Measurements from ENCODE around the gene SLC4A7.
A peak's percentile ranks its signal among the peaks of the same experiment; 100 is the strongest.

SLC4A7 gene

DNA sequence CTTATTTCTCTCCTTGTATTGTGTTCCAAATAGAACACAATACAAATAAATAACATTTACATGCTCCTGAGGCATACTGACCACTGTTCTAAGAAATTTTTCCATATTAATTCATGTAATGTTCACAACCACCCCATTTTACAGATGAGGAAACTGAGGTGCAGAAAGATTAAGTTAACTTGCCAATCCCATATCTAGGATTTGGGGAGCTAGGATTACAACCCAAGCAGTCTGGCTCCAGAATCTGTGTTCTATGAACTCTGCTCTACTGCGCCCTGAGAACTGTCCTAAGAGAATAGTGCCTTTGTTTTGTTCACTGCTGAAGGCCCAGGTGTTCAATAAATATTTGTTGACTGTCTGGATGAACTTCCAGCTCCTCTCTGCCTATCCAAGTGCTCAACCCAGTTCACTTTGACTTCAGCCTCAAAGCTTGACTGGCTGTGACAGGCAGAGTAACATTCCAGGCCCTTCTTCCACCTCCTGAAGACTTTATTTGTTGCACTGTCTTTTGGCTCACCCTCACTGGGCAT is 118.1 kb downstream of the SLC4A7 start (continued):
- TF ChIP-seq, protein P1, sequence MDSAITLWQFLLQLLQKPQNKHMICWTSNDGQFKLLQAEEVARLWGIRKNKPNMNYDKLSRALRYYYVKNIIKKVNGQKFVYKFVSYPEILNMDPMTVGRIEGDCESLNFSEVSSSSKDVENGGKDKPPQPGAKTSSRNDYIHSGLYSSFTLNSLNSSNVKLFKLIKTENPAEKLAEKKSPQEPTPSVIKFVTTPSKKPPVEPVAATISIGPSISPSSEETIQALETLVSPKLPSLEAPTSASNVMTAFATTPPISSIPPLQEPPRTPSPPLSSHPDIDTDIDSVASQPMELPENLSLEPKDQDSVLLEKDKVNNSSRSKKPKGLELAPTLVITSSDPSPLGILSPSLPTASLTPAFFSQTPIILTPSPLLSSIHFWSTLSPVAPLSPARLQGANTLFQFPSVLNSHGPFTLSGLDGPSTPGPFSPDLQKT (IDR thresholded peaks at IDR 0.05; ENCODE audit: borderline replicate concordance, low read depth, low read length), result no peak
- no peak for TF ChIP-seq ZNF146 (tag by site-specific recombination; IDR thresholded peaks at IDR 0.05)
- no peak for TF ChIP-seq ZIC2 (tag by site-specific recombination; IDR thresholded peaks at IDR 0.05)

DNA sequence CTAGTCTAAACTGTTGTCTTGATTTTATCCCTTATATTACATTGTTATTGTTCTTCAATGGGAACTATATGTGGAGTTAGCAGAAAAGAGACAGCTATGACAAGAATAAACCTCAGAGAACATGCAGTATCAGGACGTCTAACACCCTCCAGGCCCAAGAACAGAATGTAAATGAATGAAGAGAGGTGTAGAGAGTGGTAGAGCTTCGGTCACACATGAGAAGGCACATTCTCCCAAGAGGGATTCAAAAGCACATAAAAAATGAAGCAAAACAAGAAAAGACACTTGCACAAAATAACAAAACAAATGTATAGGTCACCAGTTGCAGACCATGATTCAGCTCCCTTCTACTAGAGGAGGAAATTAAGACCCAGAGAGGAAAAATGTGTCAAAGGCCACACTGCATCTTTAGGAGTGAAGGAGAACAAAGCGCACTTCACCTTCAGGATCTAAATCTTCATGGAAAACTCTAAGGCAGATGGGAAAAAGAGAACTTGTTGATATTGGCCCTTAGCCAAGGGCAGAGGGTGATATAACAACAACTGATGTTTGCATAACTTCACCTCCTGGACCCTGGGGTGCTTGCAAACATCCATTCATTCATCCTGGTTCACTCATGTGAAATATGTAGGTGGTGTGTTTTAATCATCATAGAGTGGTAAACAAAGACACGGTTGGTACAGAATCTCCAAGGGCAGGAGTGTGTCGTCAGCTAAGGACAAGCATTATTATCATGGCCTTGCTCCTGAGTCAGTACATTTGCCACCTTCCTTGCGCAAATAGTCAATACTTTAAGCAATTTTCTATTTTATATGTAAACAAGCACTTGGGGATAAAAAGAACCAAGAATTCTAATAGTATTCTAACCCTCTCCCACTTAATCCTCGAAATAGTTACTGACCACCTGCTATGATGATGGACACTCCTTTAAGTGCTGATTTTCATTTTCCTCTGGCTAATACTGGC is 123.8 kb downstream of the SLC4A7 start:
- H3K4me1 ChIP-seq (ENCODE audit: control insufficient read depth, insufficient read depth, low read length), result peaks cover 4% of the 10 kb centered on the region
- H3K27ac ChIP-seq (ENCODE audit: extremely low read depth, low read depth, low read length), result peak overlapping the region; percentile 64
- H3K36me3 ChIP-seq (ENCODE audit: control insufficient read depth in 2 of 2, insufficient read depth in 1 of 2, low read length in 2 of 2), result no peaks in the 10 kb centered on the region
- no peak overlapping the region for H3K4me3 ChIP-seq (ENCODE audit: low read depth, low read length)
- ChIA-PET CTCF (no interaction called here), POLR2A (no interaction called here)
- no peaks in the 10 kb centered on the region for H3K9me3 ChIP-seq (ENCODE audit: control insufficient read depth, insufficient read depth, low read depth, low read length)
- TF ChIP-seq REPIN1 (tag by site-specific recombination; IDR thresholded peaks at IDR 0.05; ENCODE audit: low read depth), result no peak
- TF ChIP-seq, protein P2, sequence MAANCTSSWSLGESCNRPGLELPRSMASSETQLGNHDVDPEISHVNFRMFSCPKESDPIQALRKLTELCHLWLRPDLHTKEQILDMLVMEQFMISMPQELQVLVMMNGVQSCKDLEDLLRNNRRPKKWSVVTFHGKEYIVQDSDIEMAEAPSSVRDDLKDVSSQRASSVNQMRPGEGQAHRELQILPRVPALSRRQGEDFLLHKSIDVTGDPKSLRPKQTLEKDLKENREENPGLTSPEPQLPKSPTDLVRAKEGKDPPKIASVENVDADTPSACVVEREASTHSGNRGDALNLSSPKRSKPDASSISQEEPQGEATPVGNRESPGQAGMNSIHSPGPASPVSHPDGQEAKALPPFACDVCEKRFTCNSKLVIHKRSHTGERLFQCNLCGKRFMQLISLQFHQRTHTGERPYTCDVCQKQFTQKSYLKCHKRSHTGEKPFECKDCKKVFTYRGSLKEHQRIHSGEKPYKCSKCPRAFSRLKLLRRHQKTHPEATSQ (tag by site-specific recombination; IDR thresholded peaks at IDR 0.05), result no peak
- TF ChIP-seq, protein P3, sequence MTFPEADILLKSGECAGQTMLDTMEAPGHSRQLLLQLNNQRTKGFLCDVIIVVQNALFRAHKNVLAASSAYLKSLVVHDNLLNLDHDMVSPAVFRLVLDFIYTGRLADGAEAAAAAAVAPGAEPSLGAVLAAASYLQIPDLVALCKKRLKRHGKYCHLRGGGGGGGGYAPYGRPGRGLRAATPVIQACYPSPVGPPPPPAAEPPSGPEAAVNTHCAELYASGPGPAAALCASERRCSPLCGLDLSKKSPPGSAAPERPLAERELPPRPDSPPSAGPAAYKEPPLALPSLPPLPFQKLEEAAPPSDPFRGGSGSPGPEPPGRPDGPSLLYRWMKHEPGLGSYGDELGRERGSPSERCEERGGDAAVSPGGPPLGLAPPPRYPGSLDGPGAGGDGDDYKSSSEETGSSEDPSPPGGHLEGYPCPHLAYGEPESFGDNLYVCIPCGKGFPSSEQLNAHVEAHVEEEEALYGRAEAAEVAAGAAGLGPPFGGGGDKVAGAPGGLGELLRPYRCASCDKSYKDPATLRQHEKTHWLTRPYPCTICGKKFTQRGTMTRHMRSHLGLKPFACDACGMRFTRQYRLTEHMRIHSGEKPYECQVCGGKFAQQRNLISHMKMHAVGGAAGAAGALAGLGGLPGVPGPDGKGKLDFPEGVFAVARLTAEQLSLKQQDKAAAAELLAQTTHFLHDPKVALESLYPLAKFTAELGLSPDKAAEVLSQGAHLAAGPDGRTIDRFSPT (tag by site-specific recombination; IDR thresholded peaks at IDR 0.05), result no peak
- TF ChIP-seq ZNF24 (tag by site-specific recombination; IDR thresholded peaks at IDR 0.05), result peak; percentile 59; the same call in 1 of the 2 replicates
- no peak for TF ChIP-seq ZNF792 (tag by site-specific recombination; IDR thresholded peaks at IDR 0.05)
- no peak for TF ChIP-seq PRDM1 (tag by site-specific recombination; IDR thresholded peaks at IDR 0.05)
- TF ChIP-seq SP7 (tag by site-specific recombination; IDR thresholded peaks at IDR 0.05), result 0 out of 2 replicates have a peak, but pooled peaks have one; percentile 28
- TF ChIP-seq ZNF335 (tag by site-specific recombination; conservative IDR thresholded peaks at IDR 0.05), result peak; percentile 26; the same call in 1 of the 2 replicates
- 0 out of 2 replicates have a peak, but pooled peaks have one; percentile 14 for TF ChIP-seq KLF10 (tag by site-specific recombination; IDR thresholded peaks at IDR 0.05)
- TF ChIP-seq, protein P4, sequence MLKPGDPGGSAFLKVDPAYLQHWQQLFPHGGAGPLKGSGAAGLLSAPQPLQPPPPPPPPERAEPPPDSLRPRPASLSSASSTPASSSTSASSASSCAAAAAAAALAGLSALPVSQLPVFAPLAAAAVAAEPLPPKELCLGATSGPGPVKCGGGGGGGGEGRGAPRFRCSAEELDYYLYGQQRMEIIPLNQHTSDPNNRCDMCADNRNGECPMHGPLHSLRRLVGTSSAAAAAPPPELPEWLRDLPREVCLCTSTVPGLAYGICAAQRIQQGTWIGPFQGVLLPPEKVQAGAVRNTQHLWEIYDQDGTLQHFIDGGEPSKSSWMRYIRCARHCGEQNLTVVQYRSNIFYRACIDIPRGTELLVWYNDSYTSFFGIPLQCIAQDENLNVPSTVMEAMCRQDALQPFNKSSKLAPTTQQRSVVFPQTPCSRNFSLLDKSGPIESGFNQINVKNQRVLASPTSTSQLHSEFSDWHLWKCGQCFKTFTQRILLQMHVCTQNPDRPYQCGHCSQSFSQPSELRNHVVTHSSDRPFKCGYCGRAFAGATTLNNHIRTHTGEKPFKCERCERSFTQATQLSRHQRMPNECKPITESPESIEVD (tag by site-specific recombination; IDR thresholded peaks at IDR 0.05), result peak; percentile 82
- TF ChIP-seq, protein P5, sequence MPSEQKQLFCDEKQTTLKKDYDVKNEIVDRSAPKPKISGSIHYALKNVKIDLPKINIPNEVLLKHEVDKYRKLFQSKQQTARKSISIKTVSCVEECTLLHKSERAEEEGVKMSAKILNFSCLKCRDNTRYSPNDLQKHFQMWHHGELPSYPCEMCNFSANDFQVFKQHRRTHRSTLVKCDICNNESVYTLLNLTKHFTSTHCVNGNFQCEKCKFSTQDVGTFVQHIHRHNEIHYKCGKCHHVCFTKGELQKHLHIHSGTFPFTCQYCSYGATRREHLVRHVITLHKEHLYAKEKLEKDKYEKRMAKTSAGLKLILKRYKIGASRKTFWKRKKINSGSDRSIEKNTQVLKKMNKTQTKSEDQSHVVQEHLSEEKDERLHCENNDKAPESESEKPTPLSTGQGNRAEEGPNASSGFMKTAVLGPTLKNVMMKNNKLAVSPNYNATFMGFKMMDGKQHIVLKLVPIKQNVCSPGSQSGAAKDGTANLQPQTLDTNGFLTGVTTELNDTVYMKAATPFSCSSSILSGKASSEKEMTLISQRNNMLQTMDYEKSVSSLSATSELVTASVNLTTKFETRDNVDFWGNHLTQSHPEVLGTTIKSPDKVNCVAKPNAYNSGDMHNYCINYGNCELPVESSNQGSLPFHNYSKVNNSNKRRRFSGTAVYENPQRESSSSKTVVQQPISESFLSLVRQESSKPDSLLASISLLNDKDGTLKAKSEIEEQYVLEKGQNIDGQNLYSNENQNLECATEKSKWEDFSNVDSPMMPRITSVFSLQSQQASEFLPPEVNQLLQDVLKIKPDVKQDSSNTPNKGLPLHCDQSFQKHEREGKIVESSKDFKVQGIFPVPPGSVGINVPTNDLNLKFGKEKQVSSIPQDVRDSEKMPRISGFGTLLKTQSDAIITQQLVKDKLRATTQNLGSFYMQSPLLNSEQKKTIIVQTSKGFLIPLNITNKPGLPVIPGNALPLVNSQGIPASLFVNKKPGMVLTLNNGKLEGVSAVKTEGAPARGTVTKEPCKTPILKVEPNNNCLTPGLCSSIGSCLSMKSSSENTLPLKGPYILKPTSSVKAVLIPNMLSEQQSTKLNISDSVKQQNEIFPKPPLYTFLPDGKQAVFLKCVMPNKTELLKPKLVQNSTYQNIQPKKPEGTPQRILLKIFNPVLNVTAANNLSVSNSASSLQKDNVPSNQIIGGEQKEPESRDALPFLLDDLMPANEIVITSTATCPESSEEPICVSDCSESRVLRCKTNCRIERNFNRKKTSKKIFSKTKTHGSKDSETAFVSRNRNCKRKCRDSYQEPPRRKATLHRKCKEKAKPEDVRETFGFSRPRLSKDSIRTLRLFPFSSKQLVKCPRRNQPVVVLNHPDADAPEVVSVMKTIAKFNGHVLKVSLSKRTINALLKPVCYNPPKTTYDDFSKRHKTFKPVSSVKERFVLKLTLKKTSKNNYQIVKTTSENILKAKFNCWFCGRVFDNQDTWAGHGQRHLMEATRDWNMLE (tag by site-specific recombination; conservative IDR thresholded peaks at IDR 0.05; ENCODE audit: low read depth), result 0 out of 2 replicates have a peak, but pooled peaks have one; percentile 15
- no peak for TF ChIP-seq ZNF132 (tag by site-specific recombination; IDR thresholded peaks at IDR 0.05; ENCODE audit: borderline replicate concordance)
- peak; percentile 51 for TF ChIP-seq ZNF843 (tag by site-specific recombination; IDR thresholded peaks at IDR 0.05)
- TF ChIP-seq, protein P6, sequence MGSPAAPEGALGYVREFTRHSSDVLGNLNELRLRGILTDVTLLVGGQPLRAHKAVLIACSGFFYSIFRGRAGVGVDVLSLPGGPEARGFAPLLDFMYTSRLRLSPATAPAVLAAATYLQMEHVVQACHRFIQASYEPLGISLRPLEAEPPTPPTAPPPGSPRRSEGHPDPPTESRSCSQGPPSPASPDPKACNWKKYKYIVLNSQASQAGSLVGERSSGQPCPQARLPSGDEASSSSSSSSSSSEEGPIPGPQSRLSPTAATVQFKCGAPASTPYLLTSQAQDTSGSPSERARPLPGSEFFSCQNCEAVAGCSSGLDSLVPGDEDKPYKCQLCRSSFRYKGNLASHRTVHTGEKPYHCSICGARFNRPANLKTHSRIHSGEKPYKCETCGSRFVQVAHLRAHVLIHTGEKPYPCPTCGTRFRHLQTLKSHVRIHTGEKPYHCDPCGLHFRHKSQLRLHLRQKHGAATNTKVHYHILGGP (tag by site-specific recombination; IDR thresholded peaks at IDR 0.05), result 0 out of 2 replicates have a peak, but pooled peaks have one; percentile 45
- peak; percentile 52; the same call in 1 of the 2 replicates for TF ChIP-seq WT1 (tag by site-specific recombination; IDR thresholded peaks at IDR 0.05)
- TF ChIP-seq ZNF239 (tag by site-specific recombination; IDR thresholded peaks at IDR 0.05), result no peak
- TF ChIP-seq MZF1 (tag by site-specific recombination; IDR thresholded peaks at IDR 0.05; ENCODE audit: borderline replicate concordance), result peak; percentile 24; the same call in 1 of the 2 replicates
- TF ChIP-seq TRIM28 (IDR thresholded peaks at IDR 0.05; ENCODE audit: borderline replicate concordance, low read length), result peak; percentile 55; the same call in 1 of the 2 replicates
